ENCODE data around the gene RAB3C.

RAB3C gene

GRCh38 chr5:58842852-58843251 lies 260.0 kb downstream of the RAB3C start:
- DNase-seq: no peak

GRCh38 chr5:58844395-58844794 lies 261.5 kb downstream of the RAB3C start:
- DNase-seq: no peak

- no peak for DNase-seq
Measured at GRCh38 chr5:58847041-58847440, 264.2 kb downstream of the RAB3C start.

GRCh38 chr5:58849223-58849622 lies 266.3 kb downstream of the RAB3C start:
- no peak for DNase-seq

- no peak for DNase-seq
Measured at GRCh38 chr5:58849921-58850667, 267.2 kb downstream of the RAB3C start.

GRCh38 chr5:58851153-58851552 lies 268.3 kb downstream of the RAB3C start:
- no peak for DNase-seq

- no peak for DNase-seq
Measured at GRCh38 chr5:58851571-58851970, 268.7 kb downstream of the RAB3C start.

- DNase-seq: no peak
Measured at GRCh38 chr5:58852566-58852965, 269.7 kb downstream of the RAB3C start.

- DNase-seq: no peak
Measured at GRCh38 chr5:58854441-58854840, 271.6 kb downstream of the RAB3C start.

GRCh38 chr5:58855851-58856739 lies 273.2 kb downstream of the RAB3C start:
- DNase-seq: no peak

- no peak for DNase-seq
Measured at GRCh38 chr5:58857609-58858008, 274.7 kb downstream of the RAB3C start.

GRCh38 chr5:58860680-58861079 lies 277.8 kb downstream of the RAB3C start:
- DNase-seq: no peak

- no peak for DNase-seq
Measured at GRCh38 chr5:58868931-58869330, 286.1 kb downstream of the RAB3C start.

- DNase-seq: no peak
Measured at GRCh38 chr5:58871648-58872242, 288.9 kb downstream of the RAB3C start.

- no peak for DNase-seq
Measured at GRCh38 chr5:58872670-58873273, 289.9 kb downstream of the RAB3C start.

GRCh38 chr5:58875599-58875998 lies 292.7 kb downstream of the RAB3C start:
- DNase-seq: no peak

GRCh38 chr5:58885260-58885659 lies 302.4 kb downstream of the RAB3C start:
- DNase-seq: no peak

GRCh38 chr5:58886315-58887207 lies 303.7 kb downstream of the RAB3C start:
- DNase-seq: peak; percentile 83

GRCh38 chr5:58887311-58887710 lies 304.4 kb downstream of the RAB3C start:
- no peak for DNase-seq

- no peak for DNase-seq
Measured at GRCh38 chr5:58887721-58888409, 305.0 kb downstream of the RAB3C start.

GRCh38 chr5:58890265-58890664 lies 307.4 kb downstream of the RAB3C start:
- no peak for DNase-seq

- DNase-seq: no peak
Measured at GRCh38 chr5:58890701-58891085, 307.8 kb downstream of the RAB3C start.

All from activated CD8-positive, alpha-beta memory T cell treated with anti-CD3 and anti-CD28 coated beads for 24 hours (primary cell).